Measurements from ENCODE around the gene KIAA0513.
"Not testable (repeated sequence)": the region's sequence is repeated elsewhere in the genome, so short reads cannot be mapped to it uniquely, and the experiment has no call there.

DNA sequence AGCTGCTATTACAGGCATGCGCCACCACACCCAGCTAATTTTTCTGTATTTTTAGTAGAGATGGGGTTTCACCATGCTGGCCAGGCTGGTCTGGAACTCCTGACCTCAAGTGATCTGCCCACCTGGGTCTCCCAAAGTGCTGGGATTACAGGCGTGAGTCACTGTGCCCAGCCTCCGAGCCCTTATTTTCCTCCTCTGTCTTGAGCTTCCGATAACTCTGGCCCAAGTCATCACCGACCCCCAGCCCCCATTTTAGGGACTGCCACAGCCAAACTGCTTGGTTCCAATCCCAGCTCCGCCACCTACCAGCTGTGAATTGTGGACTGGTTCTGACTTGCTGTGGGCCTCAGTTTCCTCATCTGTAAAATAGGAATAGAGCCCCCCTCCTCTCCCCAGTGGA, 95.8 kb downstream of the KIAA0513 start:
- not testable (repeated sequence) for TF ChIP-seq TCF7L2 (IDR thresholded peaks at IDR 0.05; ENCODE audit: low read depth, low read length); CTCF (IDR thresholded peaks at IDR 0.05); POLR2AphosphoS5 (IDR thresholded peaks at IDR 0.05; ENCODE audit: low read depth, low read length); SIN3A (IDR thresholded peaks at IDR 0.05; ENCODE audit: borderline replicate concordance, insufficient read depth, low read depth, low read length)
- TF ChIP-seq, protein P1, sequence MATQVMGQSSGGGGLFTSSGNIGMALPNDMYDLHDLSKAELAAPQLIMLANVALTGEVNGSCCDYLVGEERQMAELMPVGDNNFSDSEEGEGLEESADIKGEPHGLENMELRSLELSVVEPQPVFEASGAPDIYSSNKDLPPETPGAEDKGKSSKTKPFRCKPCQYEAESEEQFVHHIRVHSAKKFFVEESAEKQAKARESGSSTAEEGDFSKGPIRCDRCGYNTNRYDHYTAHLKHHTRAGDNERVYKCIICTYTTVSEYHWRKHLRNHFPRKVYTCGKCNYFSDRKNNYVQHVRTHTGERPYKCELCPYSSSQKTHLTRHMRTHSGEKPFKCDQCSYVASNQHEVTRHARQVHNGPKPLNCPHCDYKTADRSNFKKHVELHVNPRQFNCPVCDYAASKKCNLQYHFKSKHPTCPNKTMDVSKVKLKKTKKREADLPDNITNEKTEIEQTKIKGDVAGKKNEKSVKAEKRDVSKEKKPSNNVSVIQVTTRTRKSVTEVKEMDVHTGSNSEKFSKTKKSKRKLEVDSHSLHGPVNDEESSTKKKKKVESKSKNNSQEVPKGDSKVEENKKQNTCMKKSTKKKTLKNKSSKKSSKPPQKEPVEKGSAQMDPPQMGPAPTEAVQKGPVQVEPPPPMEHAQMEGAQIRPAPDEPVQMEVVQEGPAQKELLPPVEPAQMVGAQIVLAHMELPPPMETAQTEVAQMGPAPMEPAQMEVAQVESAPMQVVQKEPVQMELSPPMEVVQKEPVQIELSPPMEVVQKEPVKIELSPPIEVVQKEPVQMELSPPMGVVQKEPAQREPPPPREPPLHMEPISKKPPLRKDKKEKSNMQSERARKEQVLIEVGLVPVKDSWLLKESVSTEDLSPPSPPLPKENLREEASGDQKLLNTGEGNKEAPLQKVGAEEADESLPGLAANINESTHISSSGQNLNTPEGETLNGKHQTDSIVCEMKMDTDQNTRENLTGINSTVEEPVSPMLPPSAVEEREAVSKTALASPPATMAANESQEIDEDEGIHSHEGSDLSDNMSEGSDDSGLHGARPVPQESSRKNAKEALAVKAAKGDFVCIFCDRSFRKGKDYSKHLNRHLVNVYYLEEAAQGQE (IDR thresholded peaks at IDR 0.05; ENCODE audit: insufficient read depth in 1 of 2, low read depth in 2 of 2, low read length in 1 of 2), result not testable (repeated sequence)
